ENCODE measurements around the gene CD79B.
"Not testable (repeated sequence)": the region's sequence is repeated elsewhere in the genome, so short reads cannot be mapped to it uniquely, and the experiment has no call there.

The CD79B gene

DNA sequence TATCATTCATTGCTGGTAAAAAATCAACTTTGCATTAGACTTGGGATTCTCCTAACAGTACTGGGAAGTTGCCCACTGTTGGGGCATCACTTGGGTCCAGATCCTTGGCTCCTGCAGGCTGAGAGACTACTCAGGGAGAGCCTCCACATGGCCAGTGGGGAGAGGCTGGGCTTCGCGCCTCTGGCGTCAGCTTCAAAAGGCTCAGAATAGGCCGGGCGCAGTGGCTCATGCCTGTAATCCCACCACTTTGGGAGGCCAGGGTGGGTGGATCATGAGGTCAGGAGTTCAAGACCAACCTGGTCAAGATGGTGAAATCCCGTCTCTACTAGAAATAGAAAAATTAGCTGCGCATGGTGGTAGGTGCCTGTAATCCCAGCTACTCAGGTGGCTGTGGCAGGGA lies 17.7 kb downstream of the CD79B start:
- no peak overlapping the region for H3K4me3 ChIP-seq (ENCODE audit: low read depth, low read length)
- in situ Hi-C loops (cut with HindIII; ENCODE audit: low pct_ligation_motif_present, low sequenced_read_pairs) = no loop called here
- peaks cover 9% of the 10 kb centered on the region for H3K27me3 ChIP-seq (replicated peaks)
- H3K27ac ChIP-seq = no peak overlapping the region
- DNase-seq = no peak
- TF ChIP-seq CTCF (IDR thresholded peaks at IDR 0.05; ENCODE audit: low read depth, low read length, missing control alignments) = no peak
- H3K36me3 ChIP-seq (replicated peaks) = no peaks in the 10 kb centered on the region

DNA sequence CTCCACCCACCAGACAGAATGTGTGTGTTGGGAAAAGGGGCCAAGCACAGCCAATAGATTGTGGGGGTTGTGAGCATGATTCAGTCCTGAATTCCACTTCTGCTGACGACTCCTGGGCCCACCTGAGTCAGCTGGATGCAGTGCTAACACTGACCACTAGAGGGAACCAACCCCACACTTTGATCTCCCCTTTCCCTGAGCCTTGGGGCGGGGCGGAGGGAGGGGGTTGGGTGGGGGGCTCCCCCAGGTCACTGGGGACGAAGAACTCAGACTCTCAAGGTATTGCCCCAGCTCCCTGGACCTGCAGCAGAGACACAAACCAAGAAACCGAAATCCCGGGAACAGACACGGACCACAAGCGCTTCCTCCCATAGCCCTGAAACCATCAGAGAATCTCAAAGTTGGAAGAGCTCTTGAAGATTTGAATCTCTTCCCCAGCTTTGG lies 20.5 kb downstream of the CD79B start:
- H3K27ac ChIP-seq = no peak overlapping the region
- no peak overlapping the region for H3K4me3 ChIP-seq (ENCODE audit: low read depth, low read length)
- peaks cover 6% of the 10 kb centered on the region for H3K27me3 ChIP-seq (replicated peaks)
- no peaks in the 10 kb centered on the region for H3K36me3 ChIP-seq (replicated peaks)
- peak; percentile 24 for DNase-seq
- in situ Hi-C loops (cut with HindIII; ENCODE audit: low pct_ligation_motif_present, low sequenced_read_pairs) = no loop called here
- peak; percentile 76 for TF ChIP-seq CTCF (IDR thresholded peaks at IDR 0.05; ENCODE audit: low read depth, low read length, missing control alignments)

GRCh38 chr17:63911041-63911635 lies 21.0 kb downstream of the CD79B start, which contains the start of gene CSHL1:
Gene CSHL1, minus strand, starts transcription at chr17:63911258. Its CDS starts 62 bp downstream, at chr17:63911196.
- peaks cover 6% of the 10 kb centered on the region for H3K27me3 ChIP-seq (replicated peaks)
- in situ Hi-C loops (cut with HindIII; ENCODE audit: low pct_ligation_motif_present, low sequenced_read_pairs) = no loop called here
- no peak within 1 kb of the TSS for H3K4me3 ChIP-seq (ENCODE audit: low read depth, low read length)
- TF ChIP-seq CTCF (IDR thresholded peaks at IDR 0.05; ENCODE audit: low read depth, low read length, missing control alignments) = no peak
- H3K36me3 ChIP-seq (replicated peaks) = no peaks in the 10 kb centered on the region
- no peak for DNase-seq
- no peak within 1 kb of the TSS for H3K27ac ChIP-seq

GRCh38 chr17:63910096-63910495 lies 22.0 kb downstream of the CD79B start:
- Histone ChIP-seq H3K27ac (no peak overlapping the region), H3K27me3 (replicated peaks) (peaks cover 6% of the 10 kb centered on the region), H3K36me3 (replicated peaks) (no peaks in the 10 kb centered on the region), H3K4me3 (ENCODE audit: low read depth, low read length) (no peak overlapping the region)
- no peak for TF ChIP-seq CTCF (IDR thresholded peaks at IDR 0.05; ENCODE audit: low read depth, low read length, missing control alignments)
- in situ Hi-C loops (cut with HindIII; ENCODE audit: low pct_ligation_motif_present, low sequenced_read_pairs) = no loop called here
- no peak for DNase-seq

DNA sequence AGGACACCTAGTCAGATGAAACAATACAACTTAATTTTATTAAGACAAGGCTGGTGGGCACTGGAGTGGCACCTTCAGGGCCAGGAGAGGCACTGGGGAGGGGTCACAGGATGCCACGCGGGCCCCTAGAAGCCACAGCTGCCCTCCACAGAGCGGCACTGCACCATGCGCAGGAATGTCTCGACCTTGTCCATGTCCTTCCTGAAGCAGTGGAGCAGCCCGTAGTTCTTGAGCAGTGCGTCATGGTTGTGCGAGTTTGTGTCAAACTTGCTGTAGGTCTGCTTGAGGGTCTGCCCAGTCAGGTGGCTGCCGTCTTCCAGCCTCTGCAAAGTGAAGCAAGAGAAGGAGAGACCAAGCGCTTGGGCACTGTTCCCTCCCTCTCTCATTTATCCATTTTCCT lies 22.5 kb downstream of the CD79B start:
- in situ Hi-C loops (cut with HindIII; ENCODE audit: low pct_ligation_motif_present, low sequenced_read_pairs); H3K4me3 ChIP-seq (ENCODE audit: low read depth, low read length); H3K27me3 ChIP-seq (replicated peaks); H3K36me3 ChIP-seq (replicated peaks); H3K27ac ChIP-seq; DNase-seq: not testable (repeated sequence)

- H3K27ac ChIP-seq; H3K36me3 ChIP-seq (replicated peaks); in situ Hi-C loops (cut with HindIII; ENCODE audit: low pct_ligation_motif_present, low sequenced_read_pairs): not testable (repeated sequence)
Measured at GRCh38 chr17:63907161-63907778, 24.9 kb downstream of the CD79B start.

GRCh38 chr17:63904796-63905195 lies 27.3 kb downstream of the CD79B start:
- in situ Hi-C loops (cut with HindIII; ENCODE audit: low pct_ligation_motif_present, low sequenced_read_pairs); H3K4me3 ChIP-seq (ENCODE audit: low read depth, low read length); H3K27ac ChIP-seq; H3K36me3 ChIP-seq (replicated peaks); DNase-seq; H3K27me3 ChIP-seq (replicated peaks): not testable (repeated sequence)

More at GRCh38 chr17:63907161-63907778, 24.9 kb downstream of the CD79B start:
- DNase-seq; H3K4me3 ChIP-seq (ENCODE audit: low read depth, low read length); H3K27me3 ChIP-seq (replicated peaks): not testable (repeated sequence)
- TF ChIP-seq CTCF (IDR thresholded peaks at IDR 0.05; ENCODE audit: low read depth, low read length, missing control alignments) = peak; percentile 47

Measured in brain microvascular endothelial cell (primary cell).